ENCODE results near the gene TMEM40.

DNA sequence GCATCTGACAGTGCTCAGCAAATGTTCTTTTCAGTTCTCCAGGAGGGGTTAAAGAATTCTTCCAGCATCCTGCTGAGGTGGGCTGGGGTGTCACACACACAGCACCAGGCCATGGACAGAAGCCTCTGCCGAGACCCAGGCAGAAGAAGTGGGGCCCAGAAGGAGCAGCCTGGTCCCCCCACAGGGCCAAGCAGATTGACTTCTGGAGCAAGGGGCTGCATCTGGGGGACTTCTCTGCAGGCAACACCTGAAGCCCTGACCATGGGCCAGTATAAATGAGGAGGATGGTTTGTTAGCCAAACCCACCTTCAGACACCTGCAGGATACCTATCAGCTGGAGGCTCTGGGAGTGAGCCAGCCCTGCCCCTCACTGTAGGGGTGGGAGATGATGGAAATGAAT is 16.2 kb upstream of the TMEM40 start:
- TF ChIP-seq, protein P1, sequence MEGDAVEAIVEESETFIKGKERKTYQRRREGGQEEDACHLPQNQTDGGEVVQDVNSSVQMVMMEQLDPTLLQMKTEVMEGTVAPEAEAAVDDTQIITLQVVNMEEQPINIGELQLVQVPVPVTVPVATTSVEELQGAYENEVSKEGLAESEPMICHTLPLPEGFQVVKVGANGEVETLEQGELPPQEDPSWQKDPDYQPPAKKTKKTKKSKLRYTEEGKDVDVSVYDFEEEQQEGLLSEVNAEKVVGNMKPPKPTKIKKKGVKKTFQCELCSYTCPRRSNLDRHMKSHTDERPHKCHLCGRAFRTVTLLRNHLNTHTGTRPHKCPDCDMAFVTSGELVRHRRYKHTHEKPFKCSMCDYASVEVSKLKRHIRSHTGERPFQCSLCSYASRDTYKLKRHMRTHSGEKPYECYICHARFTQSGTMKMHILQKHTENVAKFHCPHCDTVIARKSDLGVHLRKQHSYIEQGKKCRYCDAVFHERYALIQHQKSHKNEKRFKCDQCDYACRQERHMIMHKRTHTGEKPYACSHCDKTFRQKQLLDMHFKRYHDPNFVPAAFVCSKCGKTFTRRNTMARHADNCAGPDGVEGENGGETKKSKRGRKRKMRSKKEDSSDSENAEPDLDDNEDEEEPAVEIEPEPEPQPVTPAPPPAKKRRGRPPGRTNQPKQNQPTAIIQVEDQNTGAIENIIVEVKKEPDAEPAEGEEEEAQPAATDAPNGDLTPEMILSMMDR (conservative IDR thresholded peaks at IDR 0.05; ENCODE audit: low read length): no peak
- no peak for TF ChIP-seq EZH2phosphoT487 (IDR thresholded peaks at IDR 0.05; ENCODE audit: borderline replicate concordance, low read depth, low read length)

Data from OCI-LY7 (cell line).